Breast epithelium (tissue), 4 donors: ENCODE data around the gene UTP11. TPM values are rescaled to one million over a fixed set of nuclear protein-coding genes. Genes with fewer than 3 reads are reported as not detected.
"Not testable (repeated sequence)": the region's sequence is repeated elsewhere in the genome, so short reads cannot be mapped to it uniquely, and the experiment has no call there.

Experiments
- DNase-seq, 2 donors: peaks; one replicate each; pipeline ENCODE4 v3.0.0-alpha.2; 2019; ENCODE audit warnings: low spot score in 2 of 2
- H3K27ac ChIP-seq, 2 donors: fragments of 200-600 bp; sonication (generic) in 1 of 2; one replicate each; pipeline ENCODE4 v1.5.1; 2016 to 2019; ENCODE audit warnings: mild to moderate bottlenecking in 1 of 2
- H3K27me3 ChIP-seq, 2 donors: fragments of 200-600 bp; sonication (generic) in 1 of 2; one replicate each; pipeline versions ENCODE4 v1.5.1 to v1.6.0; 2017 to 2019; ENCODE audit warnings: control low read depth in 1 of 2, mild to moderate bottlenecking in 1 of 2
- H3K36me3 ChIP-seq: fragments of 200-600 bp; one replicate; pipeline ENCODE4 v1.5.1; 2019
- H3K4me1 ChIP-seq, 2 donors: fragments of 200-600 bp; sonication (generic); one replicate each; pipeline ENCODE4 v1.5.1; 2016 to 2019; ENCODE audit warnings: control low read depth in 1 of 2
- H3K4me3 ChIP-seq, 3 donors: fragments of 200-600 bp; sonication (generic); 1 replicate in 2 of 3; 2 replicates in 1 of 3; pipeline ENCODE4 v1.5.1; 2016 to 2019; ENCODE audit warnings: mild to moderate bottlenecking in 3 of 3, moderate library complexity in 2 of 3
- H3K9me3 ChIP-seq, 2 donors: fragments of 200-600 bp; sonication (generic) in 1 of 2; one replicate each; pipeline ENCODE4 v1.5.1; 2016 to 2019; ENCODE audit warnings: control low read depth in 1 of 2
- POLR2A ChIP-seq: fragments of 450-650 bp; IDR thresholded peaks from one replicate; pipeline ENCODE4 v1.6.1; 2016; ENCODE audit warnings: antibody characterized with exemption, mild to moderate bottlenecking, moderate library complexity
- POLR2AphosphoS5 ChIP-seq, 3 donors: sonication (generic); formaldehyde crosslinking; IDR thresholded peaks; one replicate each; pipeline ENCODE4 v1.6.1; 2017; ENCODE audit warnings: antibody characterized with exemption in 3 of 3
- intact Hi-C: fragments of 100-400 bp; cut with DNase I; formaldehyde crosslinking; loops from one replicate; pipeline ENCODE4 v1.15.1; 2023; ENCODE audit warnings: low total_unique reads
- total RNA-seq, 3 donors: library from RNA; depleted of rRNA; stranded (reverse); fragments of >200 nt; gene quantifications; one replicate each; pipeline ENCODE4 v1.1.0, GENCODE V29; 2016
- TF ChIP-seq, protein P1 (sequence below), 3 donors: fragments of 450-650 bp; IDR thresholded peaks; one replicate each; pipeline ENCODE4 v1.5.1; 2016 to 2017; ENCODE audit warnings: antibody characterized with exemption in 3 of 3, mild to moderate bottlenecking in 3 of 3, moderate library complexity in 3 of 3

UTP11 gene
- 10 to 100 TPM; 22.6 to 29.2 (median 25.6) TPM for total RNA-seq

GRCh38 chr1:38012363-38013226 lies at the start of gene UTP11:
Gene UTP11 (plus strand): TSS chr1:38012734. CDS start chr1:38012803, 69 bp downstream.
- Histone ChIP-seq H3K9me3 (no peaks in the 10 kb centered on the region), H3K27me3 (no peaks in the 10 kb centered on the region), H3K36me3 (no peaks in the 10 kb centered on the region), H3K27ac (peak within 1 kb of the TSS; percentile 94 to 97), H3K4me3 (peak within 1 kb of the TSS; percentile 80 to 93 (median 82)), H3K4me1 (peaks cover 3 to 9% of the 10 kb centered on the region in 2 donors)
- peak; percentile 95 to 97 for DNase-seq
- TF ChIP-seq, protein P1, sequence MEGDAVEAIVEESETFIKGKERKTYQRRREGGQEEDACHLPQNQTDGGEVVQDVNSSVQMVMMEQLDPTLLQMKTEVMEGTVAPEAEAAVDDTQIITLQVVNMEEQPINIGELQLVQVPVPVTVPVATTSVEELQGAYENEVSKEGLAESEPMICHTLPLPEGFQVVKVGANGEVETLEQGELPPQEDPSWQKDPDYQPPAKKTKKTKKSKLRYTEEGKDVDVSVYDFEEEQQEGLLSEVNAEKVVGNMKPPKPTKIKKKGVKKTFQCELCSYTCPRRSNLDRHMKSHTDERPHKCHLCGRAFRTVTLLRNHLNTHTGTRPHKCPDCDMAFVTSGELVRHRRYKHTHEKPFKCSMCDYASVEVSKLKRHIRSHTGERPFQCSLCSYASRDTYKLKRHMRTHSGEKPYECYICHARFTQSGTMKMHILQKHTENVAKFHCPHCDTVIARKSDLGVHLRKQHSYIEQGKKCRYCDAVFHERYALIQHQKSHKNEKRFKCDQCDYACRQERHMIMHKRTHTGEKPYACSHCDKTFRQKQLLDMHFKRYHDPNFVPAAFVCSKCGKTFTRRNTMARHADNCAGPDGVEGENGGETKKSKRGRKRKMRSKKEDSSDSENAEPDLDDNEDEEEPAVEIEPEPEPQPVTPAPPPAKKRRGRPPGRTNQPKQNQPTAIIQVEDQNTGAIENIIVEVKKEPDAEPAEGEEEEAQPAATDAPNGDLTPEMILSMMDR (IDR thresholded peaks at IDR 0.05): peak in 1 of 3 donors; percentile 11
- TF ChIP-seq POLR2A (peak; percentile 70), POLR2AphosphoS5 (IDR thresholded peaks at IDR 0.05) (peak; percentile 90 to 98 (median 97))
- intact Hi-C loops: no loop called here

GRCh38 chr1:37964106-37964505 lies 48.4 kb upstream of the UTP11 start:
- intact Hi-C loops, H3K4me1 ChIP-seq, H3K9me3 ChIP-seq, H3K4me3 ChIP-seq, DNase-seq, H3K27ac ChIP-seq, H3K27me3 ChIP-seq: not testable (repeated sequence)
- H3K36me3 ChIP-seq: peaks cover 13% of the 10 kb centered on the region

- no peak for TF ChIP-seq POLR2A
- TF ChIP-seq, protein P1 (IDR thresholded peaks at IDR 0.05): no peak
- TF ChIP-seq POLR2AphosphoS5 (IDR thresholded peaks at IDR 0.05): no peak
- DNase-seq: no peak
- peaks cover 18% of the 10 kb centered on the region for H3K36me3 ChIP-seq
- no peaks in the 10 kb centered on the region for H3K27me3 ChIP-seq
- H3K4me3 ChIP-seq: no peak overlapping the region
- H3K27ac ChIP-seq: no peak overlapping the region
- H3K4me1 ChIP-seq: no peaks in the 10 kb centered on the region
- H3K9me3 ChIP-seq: no peaks in the 10 kb centered on the region
- intact Hi-C loops: no loop called here
Measured at GRCh38 chr1:37965301-37965700, 47.2 kb upstream of the UTP11 start.

GRCh38 chr1:37973684-37974083 lies 38.9 kb upstream of the UTP11 start:
- peaks cover 13% of the 10 kb centered on the region for H3K36me3 ChIP-seq
- intact Hi-C loops, DNase-seq, H3K27ac ChIP-seq, H3K4me3 ChIP-seq, H3K9me3 ChIP-seq, H3K4me1 ChIP-seq, H3K27me3 ChIP-seq: not testable (repeated sequence)

- Histone ChIP-seq H3K27ac (no peak overlapping the region), H3K4me3 (no peak overlapping the region), H3K27me3 (no peaks in the 10 kb centered on the region), H3K36me3 (peaks cover 6% of the 10 kb centered on the region), H3K4me1 (no peaks in the 10 kb centered on the region), H3K9me3 (no peaks in the 10 kb centered on the region)
- TF ChIP-seq, protein P1 (IDR thresholded peaks at IDR 0.05): no peak
- no peak for TF ChIP-seq POLR2A
- no peak for TF ChIP-seq POLR2AphosphoS5 (IDR thresholded peaks at IDR 0.05)
- DNase-seq: no peak
- intact Hi-C loops: no loop called here
Measured at GRCh38 chr1:37974567-37974966, 38.0 kb upstream of the UTP11 start.

GRCh38 chr1:37975083-37975482 lies 37.5 kb upstream of the UTP11 start:
- H3K36me3 ChIP-seq, H3K4me1 ChIP-seq, H3K4me3 ChIP-seq, intact Hi-C loops, DNase-seq, H3K27me3 ChIP-seq, H3K27ac ChIP-seq, H3K9me3 ChIP-seq: not testable (repeated sequence)
- TF ChIP-seq, protein P1 (IDR thresholded peaks at IDR 0.05): peak in 2 of 3 donors; percentile 37 to 38
